NCI-H524 treated with DMSO at 0.1 percent for 48 hours (cell line): Measurements from ENCODE around the gene PTK6.
"Not testable (repeated sequence)": the region's sequence is repeated elsewhere in the genome, so short reads cannot be mapped to it uniquely, and the experiment has no call there.

Experiments
- DNase-seq: peaks from one replicate; lab custom pipeline; 2025; lab: John Stamatoyannopoulos, UW

PTK6 gene

DNA sequence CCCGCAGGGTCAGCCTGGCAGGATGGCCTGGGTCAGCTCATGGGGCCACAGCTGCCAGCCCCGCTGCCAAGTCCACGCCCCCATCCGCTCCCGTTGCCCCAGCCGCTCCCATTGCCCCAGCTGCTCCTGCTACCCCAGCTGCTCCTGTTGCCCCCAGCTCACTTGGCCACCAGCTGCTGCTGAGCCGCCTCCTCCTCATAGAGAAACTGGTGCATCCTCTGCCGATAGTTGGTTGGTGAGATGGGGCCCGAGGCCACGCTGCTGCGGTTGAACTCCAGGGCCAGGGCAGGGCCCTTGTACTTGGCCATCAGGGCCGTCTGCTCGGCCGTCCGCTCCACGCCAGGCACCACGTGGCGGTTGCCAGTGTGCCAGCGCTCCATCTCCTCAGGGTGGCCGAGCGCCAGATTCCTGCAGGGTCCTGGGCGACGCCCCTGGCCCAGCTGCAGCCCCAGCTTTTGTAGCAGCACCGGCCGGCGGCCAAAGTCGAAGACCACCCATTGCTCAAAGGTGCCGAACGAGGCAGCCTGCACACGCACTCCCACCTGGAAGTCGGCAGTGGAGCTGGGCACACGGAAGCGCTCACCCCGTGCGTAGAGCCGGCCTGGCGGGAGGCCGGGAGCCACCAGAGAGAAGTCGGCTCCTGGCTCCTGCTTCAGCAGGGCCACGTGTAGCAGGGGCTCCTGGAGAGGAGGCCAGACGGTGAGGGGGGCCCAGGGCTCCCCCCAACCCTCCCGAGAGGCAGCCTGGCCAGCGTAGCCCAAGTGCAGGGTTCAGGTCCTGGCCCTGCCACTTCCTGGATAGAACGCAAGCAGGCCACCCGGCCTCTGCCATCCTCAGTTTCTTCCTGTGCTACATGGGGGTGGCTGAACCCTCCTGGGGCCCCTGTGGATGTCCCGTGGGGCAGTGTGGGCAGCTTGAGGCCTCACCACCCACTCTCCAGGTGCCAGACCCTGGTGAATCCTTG is 32.1 kb upstream of the PTK6 start:
- DNase-seq: no peak

DNA sequence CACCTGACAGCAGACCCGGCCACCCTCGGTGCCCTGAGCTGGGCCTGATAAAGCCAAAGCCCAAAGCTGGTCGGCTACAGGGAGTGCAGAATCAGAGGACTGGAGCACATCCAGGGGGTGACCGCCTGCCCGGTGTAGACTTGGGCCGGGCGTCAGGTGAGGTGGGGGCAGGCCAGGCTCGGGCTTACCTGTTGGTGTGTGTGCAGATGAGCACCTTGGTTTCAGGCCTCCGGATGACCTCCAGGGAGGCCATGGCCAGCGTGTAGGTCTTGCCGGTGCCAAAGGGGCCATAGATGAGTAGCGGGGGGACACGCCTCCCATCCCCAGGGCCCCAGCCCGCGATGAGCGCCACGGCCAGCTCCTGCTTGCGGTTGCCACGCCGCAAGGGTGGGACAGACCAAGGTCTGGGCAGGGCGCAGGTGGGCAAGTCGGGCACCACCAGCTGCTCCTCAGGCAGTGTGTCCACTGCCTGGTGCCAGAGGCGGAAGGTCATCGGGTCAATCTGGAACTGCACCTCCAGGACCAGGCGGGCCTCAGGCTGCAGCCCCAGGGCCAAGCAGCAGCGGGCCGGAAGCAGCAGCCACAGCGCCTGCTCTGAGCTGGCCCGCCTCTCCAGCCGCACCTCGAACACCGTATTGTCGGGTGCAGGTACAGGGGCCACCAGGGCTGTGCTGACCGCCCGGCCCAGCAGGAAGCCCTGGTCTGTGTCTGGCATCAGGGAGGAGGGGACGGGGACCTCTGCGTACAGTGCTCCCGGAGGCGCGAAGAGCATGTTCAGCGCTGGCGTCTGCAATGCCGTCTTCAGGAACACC is 31.2 kb upstream of the PTK6 start:
- no peak for DNase-seq

DNA sequence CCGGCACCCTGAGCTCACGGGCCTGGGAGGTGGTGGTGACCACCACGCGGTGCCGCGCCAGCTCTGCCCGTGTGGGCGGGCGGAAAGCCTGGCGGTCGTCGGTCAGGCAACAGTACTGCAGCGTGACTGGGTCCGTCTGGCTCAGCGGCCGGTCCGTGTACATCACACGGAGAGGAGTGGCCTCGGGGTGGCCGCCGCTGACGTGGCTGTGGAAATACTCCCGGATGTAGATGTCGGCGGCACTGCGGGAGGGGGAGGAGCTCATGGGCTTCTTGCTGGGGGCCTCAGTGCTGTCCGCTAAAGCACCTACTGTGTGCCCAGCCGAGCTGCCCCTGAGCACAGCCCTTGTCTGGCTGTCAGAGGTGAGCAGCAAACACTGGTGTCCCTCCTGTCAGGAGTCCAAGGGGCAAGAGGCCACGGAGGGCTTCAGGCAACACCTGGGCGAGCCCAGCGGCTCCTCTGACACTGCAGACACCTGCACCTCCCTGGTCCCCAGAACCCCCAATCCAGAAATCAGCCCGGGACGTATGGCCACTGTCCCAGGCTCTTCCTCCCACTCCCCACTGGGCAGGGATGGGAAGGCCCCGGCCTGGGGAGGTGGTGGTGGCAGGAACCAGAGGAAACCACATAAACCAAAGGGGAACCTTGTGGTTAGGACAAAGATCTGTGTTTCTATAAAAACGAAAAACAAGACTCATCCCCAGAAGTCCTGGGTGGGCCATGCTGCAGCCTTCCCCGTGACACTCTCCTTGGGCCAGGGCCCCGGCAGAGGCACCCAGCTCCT is 30.4 kb upstream of the PTK6 start:
- DNase-seq: no peak

DNA sequence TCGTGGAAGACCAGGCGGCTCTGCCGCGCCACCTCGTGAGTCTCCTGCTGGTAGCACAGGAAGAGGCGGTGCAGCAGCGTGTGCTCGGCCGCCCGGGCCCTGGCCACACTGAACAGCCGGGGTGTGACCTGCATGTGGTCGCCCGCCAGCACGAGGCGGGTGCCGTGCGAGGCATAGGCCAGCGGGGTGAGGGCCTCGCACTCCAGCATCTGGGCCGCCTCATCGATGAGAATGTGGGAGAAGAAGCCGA is 29.9 kb upstream of the PTK6 start:
- no peak for DNase-seq

DNA sequence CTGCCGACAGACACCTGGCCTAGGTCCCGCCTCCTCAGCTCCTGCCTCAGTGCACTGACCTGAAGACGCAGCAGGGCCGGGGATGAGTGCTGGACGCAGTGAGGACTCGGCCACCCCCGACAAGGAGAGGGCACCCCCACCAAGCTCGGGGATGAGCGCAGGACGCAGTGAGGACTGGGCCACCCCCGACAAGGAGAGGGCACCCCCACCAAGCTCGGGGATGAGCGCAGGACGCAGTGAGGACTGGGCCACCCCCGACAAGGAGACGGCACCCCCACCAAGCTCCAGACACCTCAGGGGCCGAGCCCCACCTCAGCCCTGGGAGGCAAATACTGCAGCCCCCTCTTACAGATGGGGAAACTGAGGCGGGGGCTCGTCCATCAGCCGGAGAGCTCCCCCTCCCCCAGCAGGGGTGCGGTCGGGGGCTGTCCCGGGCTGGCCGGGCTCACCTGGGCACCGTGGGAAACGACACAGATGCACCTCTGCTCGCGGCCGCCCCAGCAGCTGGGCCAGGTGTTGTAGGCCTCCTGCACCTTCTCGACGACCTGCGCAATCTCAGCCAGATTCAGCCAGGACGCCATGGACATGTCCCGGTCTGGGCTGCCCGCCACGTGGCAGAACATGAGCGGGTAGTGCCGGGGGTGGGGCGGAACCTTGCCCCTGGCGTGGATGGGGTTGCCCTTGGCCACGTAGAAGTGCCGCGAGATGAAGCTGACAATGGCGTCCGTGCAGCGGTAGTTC is 29.4 kb upstream of the PTK6 start:
- no peak for DNase-seq

DNA sequence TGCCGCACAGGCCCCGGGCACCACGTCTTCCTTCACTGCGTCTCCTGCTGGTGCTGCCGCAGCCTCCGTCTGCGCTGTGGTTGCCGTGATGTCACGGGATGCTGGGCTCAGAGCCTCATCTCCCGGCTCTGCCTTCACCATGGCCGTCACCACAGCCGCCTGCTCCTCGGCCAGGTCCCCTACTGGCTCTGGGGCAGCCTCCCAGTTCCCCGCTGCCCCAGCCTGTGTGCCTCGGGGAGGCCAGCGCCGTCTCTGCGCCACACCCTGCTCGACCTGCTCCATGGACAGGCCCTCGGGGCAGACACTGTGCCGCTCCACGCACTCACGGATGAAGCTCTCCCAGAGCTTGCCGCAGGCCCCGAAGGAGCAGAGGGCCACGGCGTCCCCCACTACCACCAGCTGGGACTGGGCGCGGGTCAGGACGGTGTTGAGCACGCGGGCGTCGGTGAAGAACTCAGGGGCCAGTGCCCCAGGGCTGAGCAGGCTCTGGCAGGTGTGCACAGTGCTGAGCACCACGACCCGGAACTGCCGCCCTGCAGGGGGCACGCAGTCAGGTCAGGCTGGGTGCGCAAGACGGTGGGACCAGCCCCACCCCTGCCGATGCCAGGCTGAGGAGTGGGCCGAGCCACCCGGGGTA is 28.6 kb upstream of the PTK6 start:
- DNase-seq: no peak

DNA sequence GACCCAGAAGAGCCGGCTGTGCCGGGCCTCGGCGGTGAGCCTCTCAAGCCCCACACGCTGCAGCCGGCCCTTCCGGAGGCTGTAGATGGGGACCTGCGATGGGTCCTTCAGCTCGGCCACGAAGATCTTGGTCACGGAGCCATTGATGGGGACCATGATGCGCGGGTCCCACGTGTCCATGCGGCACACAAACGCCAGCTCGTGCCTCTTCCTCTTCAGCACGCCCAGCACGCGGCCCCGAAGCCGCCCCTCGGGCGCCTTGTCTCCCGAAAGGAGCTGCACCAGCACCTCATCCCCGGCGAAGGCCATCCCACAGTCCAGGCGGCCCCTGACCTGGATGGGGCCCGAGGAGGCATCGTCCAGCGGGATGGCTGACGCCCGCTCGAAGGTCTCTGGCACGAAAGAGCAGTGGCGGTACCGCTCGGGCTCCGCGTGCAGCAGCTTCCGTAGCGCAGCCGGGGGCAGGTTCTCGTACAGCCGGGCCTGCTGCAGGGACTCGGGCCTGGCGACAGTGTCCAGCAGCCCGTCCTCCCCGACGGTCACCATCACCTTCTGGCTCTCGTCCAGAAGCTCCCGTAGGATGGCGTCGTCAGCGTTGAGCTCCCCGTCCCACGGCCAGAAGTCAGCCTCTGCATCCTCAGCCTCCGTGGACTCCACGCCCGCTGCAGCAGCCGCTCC is 28.0 kb upstream of the PTK6 start:
- DNase-seq: no peak

DNA sequence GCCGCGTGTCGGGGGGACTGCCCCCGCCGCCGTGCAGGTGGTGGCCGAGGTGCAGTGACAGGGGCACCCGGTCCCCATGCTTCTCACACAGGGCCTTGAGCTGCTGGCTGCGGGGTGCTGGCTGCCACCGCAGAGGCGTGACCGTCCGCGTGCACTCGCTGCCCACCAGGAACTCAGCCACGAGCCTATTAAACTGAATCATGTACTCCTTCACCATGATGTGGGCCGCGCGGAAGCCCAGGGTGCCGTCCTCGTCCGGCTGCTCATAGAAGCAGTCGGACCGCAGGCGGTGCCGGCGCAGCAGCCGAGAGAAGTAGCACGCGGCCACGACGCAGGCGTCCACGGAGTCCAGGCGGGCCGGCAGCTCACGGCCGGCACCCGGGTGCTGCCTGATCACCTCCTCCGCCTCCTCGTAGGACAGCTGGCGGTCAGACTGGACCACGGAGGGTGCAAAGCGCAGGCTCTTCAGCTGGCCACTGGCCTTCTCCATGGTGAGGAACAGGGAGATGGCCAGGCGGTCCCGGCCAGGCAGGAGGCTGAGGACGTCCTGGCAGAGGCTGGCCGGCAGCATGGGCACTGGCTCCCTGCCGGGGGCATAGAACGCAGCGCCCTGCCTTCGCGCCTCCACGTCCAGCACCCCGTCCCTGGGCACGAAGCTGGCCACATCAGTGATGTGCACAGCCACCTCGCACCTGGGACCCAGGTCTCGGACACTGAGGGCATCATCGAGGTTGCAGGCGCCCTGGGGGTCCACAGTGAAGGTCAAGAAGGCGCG is 27.0 kb upstream of the PTK6 start:
- DNase-seq: no peak

DNA sequence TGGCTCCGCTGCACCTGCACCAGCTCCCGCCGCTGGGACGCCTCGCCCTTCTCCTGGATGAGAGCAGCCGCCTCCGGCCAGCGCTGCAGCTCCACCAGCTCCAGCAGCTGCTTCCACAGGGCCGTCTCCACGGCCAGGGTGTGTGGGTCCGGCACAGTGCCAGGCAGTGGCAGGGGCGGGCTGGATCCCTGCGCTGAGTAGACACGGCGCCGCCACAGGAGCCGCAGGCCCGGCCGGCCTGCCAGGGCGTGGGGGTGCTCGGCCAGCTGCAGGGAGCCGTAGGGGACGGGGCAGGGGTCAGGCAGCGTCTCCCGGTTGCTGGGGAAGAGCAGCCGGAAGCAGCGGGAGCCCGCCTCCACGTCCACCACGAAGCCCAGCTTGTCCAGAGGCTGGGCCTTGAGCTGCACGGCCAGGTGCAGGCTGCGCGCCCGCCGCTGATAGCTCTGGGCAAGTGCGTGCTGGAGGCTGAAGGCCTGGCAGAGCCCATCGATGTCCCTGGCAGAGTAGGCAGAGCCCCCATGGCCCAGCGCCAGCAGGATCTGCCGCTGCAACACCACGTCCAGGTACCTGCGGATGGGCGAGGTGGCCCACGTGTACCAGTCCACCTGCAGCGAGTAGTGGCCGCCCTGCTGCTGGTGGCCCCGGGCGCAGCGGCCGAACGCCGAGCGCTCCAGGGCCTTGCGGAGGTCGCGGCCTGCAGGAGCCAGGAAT is 26.2 kb upstream of the PTK6 start:
- DNase-seq: no peak

DNA sequence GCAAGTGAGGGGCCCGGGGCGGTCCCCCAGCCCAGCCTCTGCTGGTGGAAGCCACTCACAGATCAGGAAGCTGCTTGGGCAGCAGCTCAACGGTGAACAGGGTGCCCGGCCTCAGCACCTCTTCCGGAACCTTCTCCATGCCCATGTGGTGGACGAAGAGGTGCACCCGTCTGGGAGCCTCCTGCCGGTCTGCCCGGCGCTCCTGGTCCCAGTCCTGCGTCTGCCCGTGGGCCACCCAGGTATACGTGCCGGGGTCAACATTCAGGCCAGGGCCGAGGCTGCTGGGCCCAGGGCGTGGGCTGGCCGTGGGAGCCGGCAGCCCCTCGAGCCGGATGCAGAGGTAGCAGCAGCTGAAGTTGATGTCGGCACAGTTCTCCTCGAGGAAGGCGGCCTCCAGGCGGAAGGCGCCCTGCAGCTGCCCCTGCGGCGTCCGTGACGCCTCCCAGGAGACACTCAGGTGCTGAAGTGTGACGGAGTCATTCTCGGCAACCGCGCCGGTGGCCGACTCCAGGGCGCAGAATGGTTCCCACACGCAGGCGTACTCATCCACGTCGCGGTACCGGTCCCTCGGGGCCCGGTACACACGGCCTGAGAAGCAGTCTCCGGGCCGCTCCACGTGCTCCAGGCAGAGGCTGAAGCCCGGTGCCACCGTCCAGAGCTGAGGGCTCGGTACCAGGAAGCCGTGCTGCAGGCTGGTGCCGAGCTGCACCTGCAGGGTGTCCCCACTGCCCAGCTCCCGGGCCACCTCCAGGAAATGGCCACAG is 25.5 kb upstream of the PTK6 start:
- DNase-seq: no peak

DNA sequence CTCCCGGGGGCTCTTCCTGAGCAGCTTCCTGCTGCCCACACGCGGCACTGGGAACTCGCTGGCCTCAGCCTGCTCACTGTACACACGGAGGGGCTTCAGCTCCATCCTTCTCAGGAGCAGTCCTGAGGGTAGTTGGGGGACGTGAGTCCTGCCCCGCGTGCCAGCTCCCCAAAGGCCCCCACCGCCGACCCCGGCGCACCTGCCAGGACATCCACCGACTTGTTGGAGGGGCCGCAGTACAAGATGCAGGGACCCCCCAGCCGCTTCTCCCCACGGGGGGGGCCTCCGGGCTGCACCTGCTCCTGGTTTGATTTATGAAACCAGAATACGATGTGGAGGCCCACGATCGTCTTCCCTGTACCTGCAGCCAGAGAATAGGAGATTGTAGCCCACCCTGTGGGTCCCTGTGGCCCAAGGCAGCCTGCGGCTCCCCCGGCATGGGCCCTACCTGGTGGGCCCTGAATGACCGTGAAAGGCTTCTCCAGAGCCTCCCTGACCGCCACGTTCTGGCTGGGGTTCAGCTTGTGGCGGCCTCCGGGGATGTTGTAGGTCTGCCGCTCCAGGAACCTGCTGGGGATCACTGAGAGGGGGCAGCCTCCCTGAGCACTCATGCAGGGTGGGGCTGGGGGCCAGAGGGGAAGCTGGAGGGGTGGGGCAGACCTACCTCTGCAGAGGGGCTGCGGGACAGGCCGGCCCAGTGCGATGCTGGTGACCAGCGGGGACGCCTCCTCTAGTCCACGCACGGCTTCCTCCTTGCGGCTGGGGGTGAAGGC is 24.6 kb upstream of the PTK6 start:
- no peak for DNase-seq

DNA sequence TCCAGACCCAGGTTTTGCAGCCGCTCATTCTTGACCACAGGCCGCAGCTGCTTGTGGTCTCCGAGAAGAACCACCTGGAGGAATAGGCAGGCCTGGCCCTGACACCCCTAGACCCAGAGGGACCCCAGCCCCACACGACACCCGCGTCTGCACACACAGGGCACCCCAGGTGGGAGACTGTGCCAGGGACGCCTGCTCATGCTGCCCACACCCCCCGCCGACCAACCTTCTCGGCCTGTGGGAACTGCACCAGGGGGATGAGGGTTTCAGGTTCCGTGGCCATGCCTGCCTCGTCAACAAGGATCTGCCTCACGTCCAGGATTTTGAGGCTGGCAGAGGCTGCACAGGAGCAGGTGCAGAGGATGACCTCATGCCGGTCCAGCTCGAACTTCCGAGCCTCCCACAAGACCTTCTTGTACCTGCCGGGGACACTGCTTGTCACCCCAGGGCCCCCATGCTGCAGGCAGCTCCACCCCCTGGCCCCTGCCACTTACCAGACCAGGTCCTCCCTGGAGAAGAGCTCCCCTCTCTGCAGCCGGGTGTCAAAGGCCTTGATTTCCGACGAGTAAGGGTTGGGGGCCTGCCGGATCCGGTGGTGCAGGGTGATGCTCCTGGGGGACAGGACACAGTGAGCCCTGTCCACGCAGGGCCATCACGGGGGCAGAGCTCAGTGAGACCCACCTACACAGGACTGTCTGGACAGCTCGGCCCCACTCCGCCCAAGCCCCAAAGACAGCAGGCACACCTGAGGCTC is 23.9 kb upstream of the PTK6 start:
- no peak for DNase-seq

DNA sequence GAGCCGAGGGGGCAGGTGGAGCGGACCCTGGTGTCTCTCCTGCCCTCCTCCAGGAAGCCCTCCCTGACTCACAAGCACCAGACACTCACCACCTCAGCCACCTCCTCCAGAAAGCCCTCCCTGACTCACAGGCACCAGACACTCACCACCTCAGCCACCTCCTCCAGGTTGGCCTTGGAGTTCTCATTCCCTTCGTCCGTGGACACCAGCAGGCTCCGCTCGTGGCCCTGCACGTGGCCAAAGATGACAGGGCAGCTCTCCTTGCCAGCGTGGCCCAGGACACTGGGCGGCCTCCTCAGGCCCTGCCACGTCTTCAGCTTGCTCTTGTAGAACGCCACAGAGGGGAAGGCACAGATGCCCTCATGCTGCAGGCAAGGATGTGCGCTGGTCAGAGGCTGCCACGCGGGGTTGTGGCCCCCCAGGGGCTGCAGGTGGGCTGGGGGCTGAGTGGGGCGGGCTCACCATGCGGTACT is 23.2 kb upstream of the PTK6 start:
- DNase-seq: no peak

DNA sequence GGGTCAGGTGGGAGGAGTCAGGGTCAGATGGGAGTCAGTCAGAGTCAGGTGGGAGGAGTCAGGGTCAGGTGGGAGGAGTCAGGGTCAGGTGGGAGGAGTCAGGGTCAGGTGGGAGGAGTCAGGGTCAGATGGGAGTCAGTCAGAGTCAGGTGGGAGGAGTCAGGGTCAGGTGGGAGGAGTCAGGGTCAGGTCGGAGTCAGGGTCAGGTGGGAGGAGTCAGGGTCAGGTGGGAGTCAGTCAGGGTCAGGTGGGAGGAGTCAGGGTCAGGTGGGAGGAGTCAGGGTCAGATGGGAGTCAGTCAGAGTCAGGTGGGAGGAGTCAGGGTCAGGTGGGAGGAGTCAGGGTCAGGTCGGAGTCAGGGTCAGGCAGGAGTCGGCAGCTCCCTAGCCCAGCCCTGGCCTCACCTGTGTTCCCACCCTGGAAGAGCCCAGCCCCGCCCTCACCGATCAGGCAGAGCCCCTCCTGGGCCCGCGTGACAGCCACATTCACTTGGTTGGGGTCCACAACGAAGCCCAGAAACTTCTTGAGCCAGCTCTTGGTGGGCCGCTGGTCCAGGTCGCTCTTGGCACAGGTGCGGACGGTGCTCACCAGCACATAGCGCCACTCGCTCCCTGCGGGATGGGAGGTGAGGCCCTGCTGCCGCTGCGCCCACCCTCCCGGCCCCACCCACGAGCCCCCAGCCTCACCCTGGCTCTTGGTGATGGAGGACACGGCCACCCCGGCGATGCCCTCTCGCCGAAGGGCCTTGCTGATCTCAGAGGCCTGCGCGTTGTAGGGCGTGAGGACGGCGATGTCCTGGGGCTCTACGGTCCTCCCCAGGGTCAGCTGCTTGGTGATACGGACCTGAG is 22.5 kb upstream of the PTK6 start:
- not testable (repeated sequence) for DNase-seq

DNA sequence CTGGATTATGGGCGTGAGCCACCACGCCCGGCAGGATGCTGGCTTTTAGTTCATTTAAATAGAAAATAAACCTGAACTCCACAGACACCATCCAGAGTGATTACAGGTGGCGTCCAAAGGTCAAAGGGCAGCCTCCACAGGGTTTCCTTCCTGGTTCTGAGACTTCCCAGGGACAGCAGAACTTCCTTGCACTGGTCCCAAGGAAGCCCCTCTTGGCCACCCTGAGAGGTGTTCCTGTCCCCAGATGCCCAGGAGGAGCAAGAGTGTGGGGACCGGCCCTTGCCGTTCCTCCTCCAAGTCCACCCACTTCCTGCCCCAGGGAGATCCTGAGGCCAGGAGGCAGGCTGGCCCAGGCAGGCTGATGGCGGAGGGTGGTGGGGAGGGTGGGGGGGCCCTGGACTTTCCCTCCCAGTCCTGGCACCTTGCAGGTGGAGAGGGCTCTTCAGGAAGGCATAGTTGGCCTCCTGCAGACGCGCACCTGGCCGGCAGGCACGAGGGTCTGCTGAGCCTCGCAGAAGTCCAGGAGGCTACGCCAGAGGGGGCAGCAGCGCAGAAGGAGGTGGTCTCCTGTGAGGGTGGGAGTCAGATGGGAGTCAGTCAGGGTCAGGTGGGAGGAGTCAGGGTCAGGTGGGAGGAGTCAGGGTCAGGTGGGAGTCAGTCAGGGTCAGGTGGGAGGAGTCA is 21.8 kb upstream of the PTK6 start:
- DNase-seq: no peak
